Measurements from ENCODE around the gene AADACL4.

Gene AADACL4

GRCh38 chr1:12608311-12608957 lies 35.5 kb upstream of the AADACL4 start:
- Histone ChIP-seq H2AFZ (ENCODE audit: low read depth, low read length) (no peak overlapping the region), H3K79me2 (ENCODE audit: low read length) (no peaks in the 10 kb centered on the region), H4K20me1 (ENCODE audit: insufficient read depth, low read length) (no peaks in the 10 kb centered on the region), H3K36me3 (replicated peaks; ENCODE audit: low read depth, low read length) (no peaks in the 10 kb centered on the region), H3K9ac (ENCODE audit: low read length) (no peak overlapping the region), H3K4me1 (ENCODE audit: low read length) (no peaks in the 10 kb centered on the region), H3K9me3 (ENCODE audit: insufficient read depth, low read length) (no peaks in the 10 kb centered on the region), H3K27me3 (ENCODE audit: low read depth, low read length) (no peaks in the 10 kb centered on the region), H3K4me3 (ENCODE audit: low read length) (no peak overlapping the region), H3K27ac (ENCODE audit: low read length) (no peak overlapping the region), H3K4me2 (ENCODE audit: low read length) (no peak overlapping the region)
- TF ChIP-seq EZH2phosphoT487 (IDR thresholded peaks at IDR 0.05; ENCODE audit: low read depth) = no peak
- TF ChIP-seq CTCF (IDR thresholded peaks at IDR 0.05; ENCODE audit: low read depth, low read length) = no peak

- H3K79me2 ChIP-seq (ENCODE audit: low read length) = no peaks in the 10 kb centered on the region
- H3K36me3 ChIP-seq (replicated peaks; ENCODE audit: low read depth, low read length) = no peaks in the 10 kb centered on the region
- H3K9ac ChIP-seq (ENCODE audit: low read length) = no peak overlapping the region
- H2AFZ ChIP-seq (ENCODE audit: low read depth, low read length) = no peak overlapping the region
- H3K4me2 ChIP-seq (ENCODE audit: low read length) = no peak overlapping the region
- TF ChIP-seq EZH2phosphoT487 (IDR thresholded peaks at IDR 0.05; ENCODE audit: low read depth) = no peak
- TF ChIP-seq CTCF (IDR thresholded peaks at IDR 0.05; ENCODE audit: low read depth, low read length) = no peak
- no peaks in the 10 kb centered on the region for H3K4me1 ChIP-seq (ENCODE audit: low read length)
- no peak overlapping the region for H3K27ac ChIP-seq (ENCODE audit: low read length)
- no peaks in the 10 kb centered on the region for H3K9me3 ChIP-seq (ENCODE audit: insufficient read depth, low read length)
- H3K27me3 ChIP-seq (ENCODE audit: low read depth, low read length) = no peaks in the 10 kb centered on the region
- H3K4me3 ChIP-seq (ENCODE audit: low read length) = no peak overlapping the region
- no peaks in the 10 kb centered on the region for H4K20me1 ChIP-seq (ENCODE audit: insufficient read depth, low read length)
Measured at GRCh38 chr1:12609469-12610003, 34.3 kb upstream of the AADACL4 start.

GRCh38 chr1:12610305-12610935 lies 33.5 kb upstream of the AADACL4 start:
- Histone ChIP-seq H3K9ac (ENCODE audit: low read length) (no peak overlapping the region), H3K4me1 (ENCODE audit: low read length) (peaks cover 4% of the 10 kb centered on the region), H3K79me2 (ENCODE audit: low read length) (no peaks in the 10 kb centered on the region), H4K20me1 (ENCODE audit: insufficient read depth, low read length) (no peaks in the 10 kb centered on the region), H3K36me3 (replicated peaks; ENCODE audit: low read depth, low read length) (no peaks in the 10 kb centered on the region), H2AFZ (ENCODE audit: low read depth, low read length) (no peak overlapping the region), H3K27ac (ENCODE audit: low read length) (no peak overlapping the region), H3K9me3 (ENCODE audit: insufficient read depth, low read length) (no peaks in the 10 kb centered on the region), H3K4me2 (ENCODE audit: low read length) (no peak overlapping the region), H3K4me3 (ENCODE audit: low read length) (no peak overlapping the region), H3K27me3 (ENCODE audit: low read depth, low read length) (no peaks in the 10 kb centered on the region)
- no peak for TF ChIP-seq CTCF (IDR thresholded peaks at IDR 0.05; ENCODE audit: low read depth, low read length)
- TF ChIP-seq EZH2phosphoT487 (IDR thresholded peaks at IDR 0.05; ENCODE audit: low read depth) = no peak

GRCh38 chr1:12610941-12611340 lies 32.9 kb upstream of the AADACL4 start:
- Histone ChIP-seq H4K20me1 (ENCODE audit: insufficient read depth, low read length) (no peaks in the 10 kb centered on the region), H3K79me2 (ENCODE audit: low read length) (no peaks in the 10 kb centered on the region)

More at GRCh38 chr1:12610941-12611340, 32.9 kb upstream of the AADACL4 start:
- Histone ChIP-seq H3K9me3 (ENCODE audit: insufficient read depth, low read length) (no peaks in the 10 kb centered on the region), H3K4me2 (ENCODE audit: low read length) (no peak overlapping the region), H2AFZ (ENCODE audit: low read depth, low read length) (no peak overlapping the region), H3K4me1 (ENCODE audit: low read length) (peaks cover 8% of the 10 kb centered on the region), H3K4me3 (ENCODE audit: low read length) (no peak overlapping the region), H3K36me3 (replicated peaks; ENCODE audit: low read depth, low read length) (no peaks in the 10 kb centered on the region), H3K27me3 (ENCODE audit: low read depth, low read length) (no peaks in the 10 kb centered on the region), H3K27ac (ENCODE audit: low read length) (no peak overlapping the region), H3K9ac (ENCODE audit: low read length) (no peak overlapping the region)
- TF ChIP-seq EZH2phosphoT487 (IDR thresholded peaks at IDR 0.05; ENCODE audit: low read depth) (no peak), CTCF (IDR thresholded peaks at IDR 0.05; ENCODE audit: low read depth, low read length) (no peak)

Measured in OCI-LY3 (cell line).